IMR-90 (cell line): ENCODE data around the gene MLLT3. TPM values are rescaled to one million over a fixed set of nuclear protein-coding genes. Genes with fewer than 3 reads are reported as not detected.

ENCODE experiments used
- ATAC-seq: fragments of 200-7000 bp; cut with Tn5 transposase; 2 replicates; pipeline ENCODE4 v1.9.1; 2020; ENCODE audit warnings: low read depth, mild to moderate bottlenecking, moderate library complexity
- BruUV-seq: library from RNA; stranded (reverse); fragments of 400-500 nt; replicated peaks from 2 replicates; lab custom pipeline; 2021; lab: Mats Ljungman, UMichigan
- CTCF ChIA-PET: fragments of 300-600 bp; formaldehyde crosslinking; extraction: SDS; loops from one replicate; lab custom pipeline; 2021; ENCODE audit warnings: antibody characterized with exemption; lab: Yijun Ruan, JAX
- POLR2A ChIA-PET: fragments of 300-600 bp; sonication (Branson Sonifier 250); formaldehyde crosslinking; loops from one replicate; lab custom pipeline; 2022; ENCODE audit warnings: antibody characterized with exemption; ENCODE audit not compliant: unreplicated experiment; lab: Charles Lee
- DNase-seq: peaks from one replicate; pipeline ENCODE4 v3.0.0; 2013
- H2AFZ ChIP-seq: replicated peaks from 2 replicates; pipeline ENCODE3; 2013; ENCODE audit warnings: low read length, mild to moderate bottlenecking; ENCODE audit not compliant: poor library complexity
- H2AK5ac ChIP-seq: 2 replicates; pipeline ENCODE4 v1.6.1; 2013; ENCODE audit warnings: low read depth, low read length, inconsistent platforms
- H2AK9ac ChIP-seq: replicated peaks from 2 replicates; pipeline ENCODE3; 2013; ENCODE audit warnings: mild to moderate bottlenecking, low read depth, low read length, moderate library complexity; ENCODE audit not compliant: poor library complexity
- H2BK120ac ChIP-seq: 2 replicates; pipeline ENCODE4 v1.6.1; 2013; ENCODE audit warnings: low read depth, low read length, inconsistent platforms
- H2BK15ac ChIP-seq: 3 replicates; pipeline ENCODE4 v1.6.1; 2013; ENCODE audit warnings: low read depth, low read length, inconsistent platforms
- H2BK20ac ChIP-seq: 2 replicates; pipeline ENCODE4 v1.6.1; 2013; ENCODE audit warnings: low read depth, mild to moderate bottlenecking, inconsistent platforms, low read length, moderate library complexity
- H2BK5ac ChIP-seq: 2 replicates; pipeline ENCODE4 v1.6.1; 2013; ENCODE audit warnings: mild to moderate bottlenecking, low read depth, low read length, inconsistent platforms; ENCODE audit not compliant: poor library complexity, severe bottlenecking
- H3K14ac ChIP-seq: replicated peaks from 2 replicates; pipeline ENCODE4 v1.6.1; 2013; ENCODE audit warnings: low read depth, low read length, inconsistent platforms
- H3K18ac ChIP-seq: 2 replicates; pipeline ENCODE4 v1.6.1; 2013; ENCODE audit warnings: low read depth, low read length, control low read depth
- H3K23ac ChIP-seq: 2 replicates; pipeline ENCODE4 v1.6.1; 2013; ENCODE audit warnings: low read depth, low read length, inconsistent platforms
- H3K27ac ChIP-seq: 2 replicates; pipeline ENCODE4 v1.5.1; 2013; ENCODE audit warnings: mild to moderate bottlenecking, control low read depth, low read length; ENCODE audit not compliant: insufficient read depth
- H3K27me3 ChIP-seq: 2 replicates; pipeline ENCODE4 v1.6.1; 2013; ENCODE audit warnings: low read length; ENCODE audit not compliant: control insufficient read depth, insufficient read depth
- H3K36me3 ChIP-seq: 2 replicates; pipeline ENCODE4 v1.6.1; 2013; ENCODE audit warnings: low read length, mixed read lengths; ENCODE audit not compliant: control insufficient read depth, insufficient read depth
- H3K4ac ChIP-seq: 2 replicates; pipeline ENCODE4 v1.6.1; 2013; ENCODE audit warnings: low read depth, low read length, inconsistent platforms
- H3K4me1 ChIP-seq: 2 replicates; pipeline ENCODE4 v1.6.1; 2013; ENCODE audit warnings: low read length, mixed read lengths; ENCODE audit not compliant: control insufficient read depth, insufficient read depth
- H3K4me2 ChIP-seq: 2 replicates; pipeline ENCODE4 v1.6.1; 2013; ENCODE audit warnings: low read depth, mild to moderate bottlenecking, control low read depth, low read length, moderate library complexity
- H3K4me3 ChIP-seq: 2 replicates; pipeline ENCODE4 v1.5.1; 2013; ENCODE audit warnings: low read depth, mild to moderate bottlenecking, control low read depth, low read length, moderate library complexity; ENCODE audit not compliant: insufficient read depth
- H3K56ac ChIP-seq: 2 replicates; pipeline ENCODE4 v1.6.1; 2013; ENCODE audit warnings: low read length, inconsistent platforms; ENCODE audit not compliant: insufficient read depth; ENCODE audit errors: extremely low read depth
- H3K79me1 ChIP-seq, 2 experiments: 2 replicates each; pipeline ENCODE4 v1.6.1; 2013; ENCODE audit warnings: low read length in 2 of 2, inconsistent platforms in 1 of 2, low read depth in 1 of 2
- H3K9ac ChIP-seq: 2 replicates; pipeline ENCODE4 v1.6.1; 2013; ENCODE audit warnings: low read depth, low read length, control low read depth
- H3K9me1 ChIP-seq: 2 replicates; pipeline ENCODE4 v1.6.1; 2013; ENCODE audit warnings: low read length, inconsistent platforms; ENCODE audit not compliant: insufficient read depth
- H3K9me3 ChIP-seq: 2 replicates; pipeline ENCODE4 v1.6.1; 2013; ENCODE audit warnings: low read length; ENCODE audit not compliant: control insufficient read depth, insufficient read depth
- H4K20me1 ChIP-seq: 2 replicates; pipeline ENCODE4 v1.6.1; 2013; ENCODE audit warnings: low read length, inconsistent platforms; ENCODE audit not compliant: insufficient read depth
- H4K5ac ChIP-seq: 2 replicates; pipeline ENCODE4 v1.6.1; 2013; ENCODE audit warnings: mild to moderate bottlenecking, low read depth, low read length, control low read depth
- H4K8ac ChIP-seq, 2 experiments: 2 replicates each; pipeline ENCODE4 v1.6.1; 2013; ENCODE audit warnings: low read depth in 2 of 2, low read length in 2 of 2, control low read depth in 1 of 2, inconsistent platforms in 1 of 2
- H4K91ac ChIP-seq: 2 replicates; pipeline ENCODE4 v1.6.1; 2013; ENCODE audit warnings: low read depth, low read length, inconsistent platforms; ENCODE audit not compliant: insufficient read depth
- BHLHE40 ChIP-seq: fragments of 150-350 bp; IDR thresholded peaks from 2 replicates; pipeline ENCODE4 v1.6.1; 2016; ENCODE audit warnings: mild to moderate bottlenecking, low read depth, low read length
- CEBPB ChIP-seq: IDR thresholded peaks from 2 replicates; pipeline ENCODE4 v1.6.1; 2012; ENCODE audit warnings: low read depth, low read length, improper control_type of control experiment
- MAFK ChIP-seq: IDR thresholded peaks from 2 replicates; pipeline ENCODE4 v1.6.1; 2012; ENCODE audit warnings: low read depth, low read length, improper control_type of control experiment
- MXI1 ChIP-seq: IDR thresholded peaks from 2 replicates; pipeline ENCODE4 v1.6.1; 2012; ENCODE audit warnings: low read depth, mild to moderate bottlenecking, low read length, moderate library complexity, borderline replicate concordance
- USF2 ChIP-seq: fragments of 150-350 bp; IDR thresholded peaks from 2 replicates; pipeline ENCODE4 v1.6.1; 2017; ENCODE audit warnings: mild to moderate bottlenecking, antibody characterized with exemption, low read length, low read depth
- WGBS, 2 experiments: methylation state at CpG; one replicate each; pipeline versions ENCODE4 v1.1.5 to v1.1.7; 2013; ENCODE audit warnings: missing lambda C conversion rate in 2 of 2; ENCODE audit not compliant: insufficient read length in 1 of 2; ENCODE audit errors: extremely low coverage in 2 of 2; 5-methylcytosine and 5-hydroxymethylcytosine counted together
- dilution Hi-C: fragments of 300-500 bp; cut with HindIII; formaldehyde crosslinking; loops from one replicate; pipeline ENCODE4 v1.14.3; 2018; ENCODE audit warnings: low sequenced_read_pairs; ENCODE audit not compliant: unreplicated experiment
- in situ Hi-C: fragments of 300-500 bp; cut with MboI; formaldehyde crosslinking; loops from 3 replicates; pipeline ENCODE4 v1.14.3; 2019; ENCODE audit warnings: low sequenced_read_pairs, inconsistent platforms, mixed read lengths
- intact Hi-C: fragments of 100-400 bp; cut with micrococcal nuclease; formaldehyde crosslinking; loops from 2 replicates; pipeline ENCODE4 v1.10.0; 2022
- polyA plus RNA-seq, 3 experiments: library from polyadenylated mRNA; depleted of rRNA; stranded (reverse); fragments of >200 nt; gene quantifications; 2 replicates each; pipeline ENCODE4 v1.2.3, GENCODE V29; 2012; ENCODE audit warnings: low replicate concordance in 1 of 3
- total RNA-seq: library from RNA; depleted of rRNA; stranded (reverse); fragments of >200 nt; gene quantifications from 2 replicates; pipeline ENCODE4 v1.2.3, GENCODE V29; 2012

MLLT3 gene
- total and polyA plus RNA-seq, 2 of the 4 experiments (the other 2 are of a cell fraction): 10.4 to 21.1 TPM

GRCh38 chr9:20537294-20537693 is 85.0 kb downstream of the MLLT3 start:
- no peak for TF ChIP-seq MAFK
- TF ChIP-seq MXI1: no peak
- TF ChIP-seq USF2: no peak
- no peak for TF ChIP-seq CEBPB
- TF ChIP-seq BHLHE40: no peak
- Histone ChIP-seq H3K56ac (no peak overlapping the region), H3K18ac (no peak overlapping the region), H3K9me3 (peaks cover 8% of the 10 kb centered on the region), H3K4me1 (peaks cover 2% of the 10 kb centered on the region; the same call in 1 of the 2 replicates), H2AK9ac (no peak overlapping the region), H3K4me3 (no peak overlapping the region), H3K4me2 (no peak overlapping the region), H2BK15ac (no peak overlapping the region), H3K9me1 (no peaks in the 10 kb centered on the region), H3K4ac (no peak overlapping the region), H4K20me1 (no peaks in the 10 kb centered on the region; the same call in none of the 2 replicates), H3K14ac (no peak overlapping the region), H2AK5ac (no peak overlapping the region), H3K9ac (no peak overlapping the region), H3K27ac (no peak overlapping the region), H2BK120ac (no peak overlapping the region), H3K23ac (no peak overlapping the region), H3K27me3 (no peaks in the 10 kb centered on the region), H2BK20ac (no peak overlapping the region), H2AFZ (no peak overlapping the region), H4K91ac (no peak overlapping the region), H4K8ac (no peak overlapping the region), H2BK5ac (no peak overlapping the region), H3K36me3 (no peaks in the 10 kb centered on the region), H4K5ac (no peak overlapping the region), H3K79me1 (peaks cover 7 to 28% of the 10 kb centered on the region in 2 experiments; a peak in 3 of 4 replicates)
- ATAC-seq (no peak), DNase-seq (no peak)
- POLR2A ChIA-PET: no interaction called here
- CTCF ChIA-PET: interaction anchor here (1.1 kb wide), 1 partner anchor 75 kb away, joined by 4 read pairs; no protein-coding TSS in a partner anchor
- no TSS peak for BruUV-seq
- WGBS, 2 experiments: no CpG with 5 or more reads among the region's 2 CpGs
- dilution Hi-C loops (no loop called here), in situ Hi-C loops (no loop called here), intact Hi-C loops (no loop called here)
